GM18951 (cell line): ENCODE results near the gene HEPN1.

Experiments
- POLR2A ChIP-seq: IDR thresholded peaks from 4 replicates; pipeline ENCODE4 v1.6.1; 2011; ENCODE audit warnings: mild to moderate bottlenecking; ENCODE audit not compliant: insufficient read length, insufficient read depth; ENCODE audit errors: extremely low read depth
- in situ Hi-C: fragments of 300-500 bp; cut with MboI; formaldehyde crosslinking; loops from one replicate; pipeline ENCODE4 v1.12.0; 2022; ENCODE audit warnings: low sequenced_read_pairs, mixed read lengths, inconsistent platforms; ENCODE audit not compliant: unreplicated experiment

HEPN1 gene

GRCh38 chr11:124877910-124878758 lies 40.9 kb upstream of the HEPN1 start:
- in situ Hi-C loops: no loop called here
- TF ChIP-seq POLR2A: no peak

- TF ChIP-seq POLR2A: no peak
- in situ Hi-C loops: no loop called here
Measured at GRCh38 chr11:124878759-124879492, 40.1 kb upstream of the HEPN1 start.

GRCh38 chr11:124879493-124880289 lies 39.4 kb upstream of the HEPN1 start:
- in situ Hi-C loops: no loop called here

GRCh38 chr11:124880290-124880611 lies 38.8 kb upstream of the HEPN1 start:
- TF ChIP-seq POLR2A: no peak
- in situ Hi-C loops: no loop called here

More at GRCh38 chr11:124879493-124880289, 39.4 kb upstream of the HEPN1 start:
- no peak for TF ChIP-seq POLR2A

GRCh38 chr11:124880958-124881357 lies 38.1 kb upstream of the HEPN1 start:
- TF ChIP-seq POLR2A: no peak
- in situ Hi-C loops: no loop called here

- TF ChIP-seq POLR2A: no peak
- in situ Hi-C loops: no loop called here
Measured at GRCh38 chr11:124882339-124883071, 36.5 kb upstream of the HEPN1 start.

GRCh38 chr11:124884340-124884739 lies 34.7 kb upstream of the HEPN1 start:
- TF ChIP-seq POLR2A: no peak
- in situ Hi-C loops: no loop called here

- TF ChIP-seq POLR2A: no peak
- in situ Hi-C loops: no loop called here
Measured at GRCh38 chr11:124884869-124885479, 34.1 kb upstream of the HEPN1 start.

GRCh38 chr11:124886476-124886875 lies 32.6 kb upstream of the HEPN1 start:
- no peak for TF ChIP-seq POLR2A
- in situ Hi-C loops: no loop called here

- no peak for TF ChIP-seq POLR2A
- in situ Hi-C loops: no loop called here
Measured at GRCh38 chr11:124886978-124887666, 31.9 kb upstream of the HEPN1 start.

GRCh38 chr11:124887667-124888013 lies 31.4 kb upstream of the HEPN1 start:
- in situ Hi-C loops: no loop called here
- no peak for TF ChIP-seq POLR2A
